ENCODE measurements around the gene RPS6KC1.

DNA sequence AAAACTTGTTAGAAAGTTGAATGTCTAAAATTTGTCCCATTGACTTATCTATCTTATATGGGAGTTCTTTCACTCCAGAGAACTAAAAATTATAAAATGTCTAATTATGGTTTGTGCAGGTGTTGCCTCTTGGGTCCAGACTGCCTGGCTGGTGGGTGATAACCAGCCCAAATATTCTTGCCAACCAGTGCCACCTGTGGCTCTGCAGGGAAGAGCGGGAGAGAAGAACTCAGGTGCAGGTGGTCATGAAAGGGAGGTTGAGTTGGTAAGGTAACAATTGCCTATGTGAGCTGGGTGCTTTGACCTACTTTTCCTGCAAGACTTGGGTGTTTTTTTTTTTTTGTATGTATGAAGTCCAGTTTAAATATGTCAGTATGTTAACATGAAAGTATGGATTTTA, 10.2 kb downstream of the RPS6KC1 start:
- TF ChIP-seq XRCC5 (IDR thresholded peaks at IDR 0.05; ENCODE audit: low read depth, low read length), result no peak
- TF ChIP-seq, protein P1, sequence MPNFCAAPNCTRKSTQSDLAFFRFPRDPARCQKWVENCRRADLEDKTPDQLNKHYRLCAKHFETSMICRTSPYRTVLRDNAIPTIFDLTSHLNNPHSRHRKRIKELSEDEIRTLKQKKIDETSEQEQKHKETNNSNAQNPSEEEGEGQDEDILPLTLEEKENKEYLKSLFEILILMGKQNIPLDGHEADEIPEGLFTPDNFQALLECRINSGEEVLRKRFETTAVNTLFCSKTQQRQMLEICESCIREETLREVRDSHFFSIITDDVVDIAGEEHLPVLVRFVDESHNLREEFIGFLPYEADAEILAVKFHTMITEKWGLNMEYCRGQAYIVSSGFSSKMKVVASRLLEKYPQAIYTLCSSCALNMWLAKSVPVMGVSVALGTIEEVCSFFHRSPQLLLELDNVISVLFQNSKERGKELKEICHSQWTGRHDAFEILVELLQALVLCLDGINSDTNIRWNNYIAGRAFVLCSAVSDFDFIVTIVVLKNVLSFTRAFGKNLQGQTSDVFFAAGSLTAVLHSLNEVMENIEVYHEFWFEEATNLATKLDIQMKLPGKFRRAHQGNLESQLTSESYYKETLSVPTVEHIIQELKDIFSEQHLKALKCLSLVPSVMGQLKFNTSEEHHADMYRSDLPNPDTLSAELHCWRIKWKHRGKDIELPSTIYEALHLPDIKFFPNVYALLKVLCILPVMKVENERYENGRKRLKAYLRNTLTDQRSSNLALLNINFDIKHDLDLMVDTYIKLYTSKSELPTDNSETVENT (CRISPR knock-in tag; IDR thresholded peaks at IDR 0.05), result no peak

All from K562 (cell line).